Neural cell (in vitro differentiated cells): Measurements from ENCODE around the gene LMAN2. TPM values are rescaled to one million over a fixed set of nuclear protein-coding genes. Genes with fewer than 3 reads are reported as not detected.

Experiments used
- H2AFZ ChIP-seq: fragments of 200-600, 300-800 bp; sonication (generic), shearing (Covaris generic); 2 replicates; pipeline ENCODE4 v1.6.0; 2014; ENCODE audit warnings: low read depth, mild to moderate bottlenecking, antibody characterized with exemption, low read length, moderate library complexity
- H3F3A ChIP-seq: fragments of 200-600 bp; shearing (Covaris generic); 2 replicates; pipeline ENCODE4 v1.6.1; 2016; ENCODE audit warnings: mild to moderate bottlenecking, moderate library complexity, mixed read lengths, antibody characterized with exemption, low read length; ENCODE audit not compliant: insufficient read depth, poor library complexity, severe bottlenecking
- H3K27ac ChIP-seq: fragments of 200-600, 300-800 bp; sonication (generic), shearing (Covaris generic); 2 replicates; pipeline ENCODE4 v1.5.1; 2014; ENCODE audit warnings: mild to moderate bottlenecking, low read length, moderate library complexity
- H3K27me3 ChIP-seq: fragments of 300-800, 200-600 bp; sonication (generic), shearing (Covaris generic); 2 replicates; pipeline ENCODE4 v1.6.0; 2014; ENCODE audit warnings: mild to moderate bottlenecking, low read depth, low read length, moderate library complexity; ENCODE audit not compliant: insufficient read depth
- H3K36me3 ChIP-seq: fragments of 300-800, 200-600 bp; sonication (generic), shearing (Covaris generic); 2 replicates; pipeline ENCODE4 v1.5.1; 2014; ENCODE audit warnings: mild to moderate bottlenecking, antibody characterized with exemption, low read length, moderate library complexity; ENCODE audit not compliant: insufficient read depth
- H3K4me2 ChIP-seq: fragments of 300-800, 200-600 bp; sonication (generic), shearing (Covaris generic); 2 replicates; pipeline ENCODE4 v1.6.0; 2014; ENCODE audit warnings: mild to moderate bottlenecking, low read length
- H3K4me3 ChIP-seq: fragments of 300-800, 200-600 bp; sonication (generic), shearing (Covaris generic); 2 replicates; pipeline ENCODE4 v1.5.1; 2014; ENCODE audit warnings: mild to moderate bottlenecking, low read length, moderate library complexity
- H3K79me2 ChIP-seq: fragments of 200-600 bp; shearing (Covaris generic); replicated peaks from 2 replicates; pipeline ENCODE4 v1.6.0; 2014; ENCODE audit warnings: mild to moderate bottlenecking, low read length, moderate library complexity; ENCODE audit not compliant: insufficient read depth
- H3K9ac ChIP-seq: fragments of 300-800, 200-600 bp; sonication (generic), shearing (Covaris generic); 2 replicates; pipeline ENCODE4 v1.6.1; 2016; ENCODE audit warnings: mild to moderate bottlenecking, low read length, mixed read lengths
- H3K9me2 ChIP-seq: fragments of 200-600 bp; shearing (Covaris generic); 2 replicates; pipeline ENCODE4 v1.6.1; 2016; ENCODE audit warnings: mild to moderate bottlenecking, low read length, mixed read lengths; ENCODE audit not compliant: insufficient read depth
- H3K9me3 ChIP-seq: fragments of 200-600, 300-800 bp; sonication (generic), shearing (Covaris generic); 2 replicates; pipeline ENCODE4 v1.6.1; 2016; ENCODE audit warnings: mild to moderate bottlenecking, mixed run types, low read length, moderate library complexity, mixed read lengths
- H4K20me1 ChIP-seq: fragments of 200-600 bp; shearing (Covaris generic); 2 replicates; pipeline ENCODE4 v1.6.1; 2016; ENCODE audit warnings: mild to moderate bottlenecking, mixed run types; ENCODE audit not compliant: insufficient read depth
- CTCF ChIP-seq: fragments of 450-650 bp; IDR thresholded peaks from 2 replicates; pipeline ENCODE4 v1.5.1; 2014; ENCODE audit warnings: antibody characterized with exemption, mild to moderate bottlenecking, moderate library complexity; ENCODE audit not compliant: poor library complexity, severe bottlenecking
- EP300 ChIP-seq: fragments of 450-650 bp; conservative IDR thresholded peaks from 2 replicates; pipeline ENCODE4 v1.6.1; 2014; ENCODE audit warnings: antibody characterized with exemption, mild to moderate bottlenecking, moderate library complexity; ENCODE audit not compliant: poor library complexity, severe bottlenecking
- EZH2 ChIP-seq: fragments of 200-600, 300-800 bp; shearing (Covaris generic), sonication (generic); IDR thresholded peaks from 2 replicates; pipeline ENCODE4 v1.6.1; 2014; ENCODE audit warnings: antibody characterized with exemption, low read length, borderline replicate concordance, mild to moderate bottlenecking; ENCODE audit not compliant: insufficient read depth, poor library complexity, severe bottlenecking
- MXI1 ChIP-seq: fragments of 450-650 bp; conservative IDR thresholded peaks from 2 replicates; pipeline ENCODE4 v1.6.1; 2014; ENCODE audit warnings: antibody characterized with exemption, mild to moderate bottlenecking; ENCODE audit not compliant: poor library complexity, severe bottlenecking
- POLR2AphosphoS5 ChIP-seq: IDR thresholded peaks from 2 replicates; pipeline ENCODE4 v1.6.1; 2012
- RAD21 ChIP-seq: fragments of 450-650 bp; conservative IDR thresholded peaks from 2 replicates; pipeline ENCODE4 v1.6.1; 2014; ENCODE audit warnings: antibody characterized with exemption, mild to moderate bottlenecking, moderate library complexity
- REST ChIP-seq: IDR thresholded peaks from 2 replicates; pipeline ENCODE4 v1.6.1; 2012; ENCODE audit warnings: borderline replicate concordance
- SMC3 ChIP-seq: fragments of 450-650 bp; conservative IDR thresholded peaks from 2 replicates; pipeline ENCODE4 v1.6.1; 2014; ENCODE audit warnings: antibody characterized with exemption, mild to moderate bottlenecking, moderate library complexity; ENCODE audit not compliant: poor library complexity
- TAF1 ChIP-seq: IDR thresholded peaks from 2 replicates; pipeline ENCODE4 v1.6.1; 2012; ENCODE audit warnings: low read depth
- polyA plus RNA-seq: library from polyadenylated mRNA; depleted of rRNA; stranded (reverse); fragments of >200 nt; gene quantifications from 2 replicates; pipeline ENCODE4 v1.2.3, GENCODE V29; 2014

Gene LMAN2
- polyA plus RNA-seq, 1 donor from 2014 or later = 155 TPM

GRCh38 chr5:177334155-177334551 is 17.3 kb downstream of the LMAN2 start (continued):
- no peak for TF ChIP-seq REST

- H3K36me3 ChIP-seq = no peaks in the 10 kb centered on the region
- H3F3A ChIP-seq = no peaks in the 10 kb centered on the region
- no peaks in the 10 kb centered on the region for H3K9me3 ChIP-seq
- no peaks in the 10 kb centered on the region for H4K20me1 ChIP-seq
- no peak for TF ChIP-seq RAD21
- no peak for TF ChIP-seq EP300
- no peak for TF ChIP-seq REST
- H3K4me2 ChIP-seq = no peak overlapping the region
- H3K27me3 ChIP-seq = no peaks in the 10 kb centered on the region
- H2AFZ ChIP-seq = no peak overlapping the region
- no peaks in the 10 kb centered on the region for H3K9me2 ChIP-seq
- H3K9ac ChIP-seq = no peak overlapping the region
- no peak overlapping the region for H3K27ac ChIP-seq
- no peaks in the 10 kb centered on the region for H3K79me2 ChIP-seq
- no peak overlapping the region for H3K4me3 ChIP-seq
Observed at GRCh38 chr5:177333420-177334154, 17.9 kb downstream of the LMAN2 start.

- Histone ChIP-seq H4K20me1 (no peaks in the 10 kb centered on the region), H3F3A (no peaks in the 10 kb centered on the region), H3K4me2 (no peak overlapping the region), H3K27ac (no peak overlapping the region), H3K4me3 (no peak overlapping the region), H3K9me2 (no peaks in the 10 kb centered on the region), H3K9me3 (no peaks in the 10 kb centered on the region), H2AFZ (no peak overlapping the region), H3K36me3 (no peaks in the 10 kb centered on the region), H3K79me2 (no peaks in the 10 kb centered on the region), H3K9ac (no peak overlapping the region), H3K27me3 (no peaks in the 10 kb centered on the region)
- TF ChIP-seq MXI1 (no peak), EZH2 (no peak), SMC3 (no peak), POLR2AphosphoS5 (no peak), CTCF (no peak), EP300 (no peak), REST (no peak), RAD21 (no peak), TAF1 (no peak)
Observed at GRCh38 chr5:177332896-177333260, 18.6 kb downstream of the LMAN2 start.
